Right cardiac atrium (tissue), 5 donors: ENCODE results near the gene SHKBP1. TPM values are rescaled to one million over a fixed set of nuclear protein-coding genes. Genes with fewer than 3 reads are reported as not detected.
"Not testable (repeated sequence)": the region's sequence is repeated elsewhere in the genome, so short reads cannot be mapped to it uniquely, and the experiment has no call there.

Experiments
- ATAC-seq, 2 donors: fragments of 200-7000 bp; cut with Tn5 transposase; one replicate each; pipeline versions ENCODE4 v1.8.0 to v1.9.1; 2020; ENCODE audit warnings: moderate library complexity in 2 of 2, mild to moderate bottlenecking in 1 of 2
- DNase-seq, 3 donors: peaks; one replicate each; pipeline ENCODE4 v3.0.0-alpha.2; 2020
- H3K27ac ChIP-seq: one replicate; pipeline ENCODE4 v1.5.1; 2013; ENCODE audit warnings: mild to moderate bottlenecking, low read length, control low read depth, moderate library complexity
- H3K27me3 ChIP-seq: one replicate; pipeline ENCODE4 v1.6.1; 2013; ENCODE audit not compliant: control insufficient read depth, insufficient read depth
- H3K4me1 ChIP-seq: one replicate; pipeline ENCODE4 v1.6.1; 2013; ENCODE audit warnings: low read length; ENCODE audit not compliant: control insufficient read depth, insufficient read depth
- H3K4me3 ChIP-seq: one replicate; pipeline ENCODE4 v1.5.1; 2013; ENCODE audit warnings: low read length, control low read depth
- H3K9me3 ChIP-seq: one replicate; pipeline ENCODE4 v1.6.1; 2013; ENCODE audit warnings: low read length; ENCODE audit not compliant: control insufficient read depth
- WGBS: extraction: QIAGEN DNeasy Blood & Tissue Kit; methylation state at CpG from one replicate; pipeline ENCODE4 v1.1.7; 2013; 5-methylcytosine and 5-hydroxymethylcytosine counted together
- intact Hi-C, 4 donors: fragments of 100-400 bp; cut with DNase I; formaldehyde crosslinking; loops; one replicate each; pipeline versions ENCODE4 v1.11.0 to v1.14.0; 2022 to 2023
- polyA plus RNA-seq: library from polyadenylated mRNA; stranded (reverse); fragments of 200-250 nt; gene quantifications from one replicate; pipeline ENCODE4 v1.2.3, GENCODE V29; 2013
- total RNA-seq, 4 donors: library from RNA; stranded (reverse); fragmentation: NEBNext Ultra II Directional; extraction: Animal tissue kit (Norgen Biotek cat#: 25700); gene quantifications; one replicate each; pipeline ENCODE4 v1.2.1, GENCODE V29; 2021
- donor health status: healthy with polysubstance abuse.
- donor health status: DM: no; HTN: yes; CAD: no.
- donor health status: DM: no; HTN: no; CAD: no.
- donor health status: DM: no; HTN: yes; CAD: no; lungs with severe emphysema.
- donor health status: DM: yes; HTN: yes; CAD: no.

Gene SHKBP1
- total and polyA plus RNA-seq, 5 donors = 19.7 to 23.0 (median 20.9) TPM

DNA sequence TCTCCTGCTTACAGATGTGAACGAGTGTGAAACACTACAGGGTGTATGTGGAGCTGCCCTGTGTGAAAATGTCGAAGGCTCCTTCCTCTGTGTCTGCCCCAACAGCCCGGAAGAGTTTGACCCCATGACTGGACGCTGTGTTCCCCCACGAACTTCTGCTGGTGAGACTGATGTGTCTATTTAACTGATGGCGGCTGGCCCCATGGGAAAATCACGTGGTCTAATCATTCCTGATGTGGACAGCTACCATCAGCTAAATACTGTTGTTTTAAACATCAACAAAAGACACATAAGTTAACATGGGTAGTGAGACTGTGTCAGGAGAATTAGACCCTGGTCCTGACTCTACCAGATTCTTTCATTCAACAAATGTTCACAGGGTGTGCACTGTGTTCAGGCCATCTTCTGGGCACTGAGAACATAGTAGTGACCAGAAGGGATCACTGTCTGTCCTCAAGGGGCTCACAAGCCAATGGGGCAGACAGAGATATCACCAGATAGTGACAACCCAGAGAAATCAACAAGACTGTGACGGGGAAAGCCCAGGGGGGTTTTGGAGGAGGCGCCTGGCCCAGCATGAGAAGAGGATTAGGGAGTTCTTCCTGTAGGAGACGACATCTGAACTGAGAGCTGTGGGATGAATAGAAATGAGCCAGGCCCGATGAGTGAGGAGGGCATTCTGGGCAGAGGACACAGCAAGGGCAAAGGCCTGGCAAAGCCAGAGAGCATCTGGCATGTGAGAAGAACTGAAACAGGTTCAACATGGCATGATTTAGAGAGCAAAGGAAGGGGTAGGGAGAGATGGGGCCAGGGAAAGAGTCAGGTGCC lies 42.9 kb downstream of the SHKBP1 start:
- Histone ChIP-seq H3K4me1 (no peaks in the 10 kb centered on the region), H3K27ac (peak overlapping the region; percentile 59), H3K27me3 (no peaks in the 10 kb centered on the region), H3K9me3 (no peaks in the 10 kb centered on the region), H3K4me3 (no peak overlapping the region)
- 68% methylated on average over 11 of the region's 11 CpGs for WGBS
- ATAC-seq (peak in 1 of 2 donors; percentile 17), DNase-seq (peak in 2 of 3 donors; percentile 21 to 53)
- intact Hi-C loops = no loop called here

DNA sequence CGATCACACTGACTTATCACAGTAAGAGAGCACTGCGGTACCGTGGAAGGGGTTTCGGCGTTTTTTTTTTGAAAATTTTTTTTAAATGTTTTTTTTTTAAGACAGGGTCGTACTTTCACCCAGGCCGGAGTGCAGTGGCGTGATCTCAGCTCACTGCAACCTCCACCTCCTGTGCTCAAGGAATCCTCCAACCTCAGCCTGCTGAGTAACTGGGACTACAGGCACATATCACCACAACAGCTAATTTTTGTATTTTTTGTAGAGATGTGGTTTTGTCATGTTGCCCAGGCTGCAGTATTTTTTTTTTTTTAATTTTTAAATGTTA lies 43.5 kb downstream of the SHKBP1 start:
- H3K4me3 ChIP-seq = no peak overlapping the region
- intact Hi-C loops = no loop called here
- H3K4me1 ChIP-seq = no peaks in the 10 kb centered on the region
- H3K27ac ChIP-seq = peak overlapping the region; percentile 59
- no peaks in the 10 kb centered on the region for H3K27me3 ChIP-seq
- ATAC-seq = no peak
- WGBS = 76% methylated on average over 8 of the region's 8 CpGs
- no peak for DNase-seq
- no peaks in the 10 kb centered on the region for H3K9me3 ChIP-seq

DNA sequence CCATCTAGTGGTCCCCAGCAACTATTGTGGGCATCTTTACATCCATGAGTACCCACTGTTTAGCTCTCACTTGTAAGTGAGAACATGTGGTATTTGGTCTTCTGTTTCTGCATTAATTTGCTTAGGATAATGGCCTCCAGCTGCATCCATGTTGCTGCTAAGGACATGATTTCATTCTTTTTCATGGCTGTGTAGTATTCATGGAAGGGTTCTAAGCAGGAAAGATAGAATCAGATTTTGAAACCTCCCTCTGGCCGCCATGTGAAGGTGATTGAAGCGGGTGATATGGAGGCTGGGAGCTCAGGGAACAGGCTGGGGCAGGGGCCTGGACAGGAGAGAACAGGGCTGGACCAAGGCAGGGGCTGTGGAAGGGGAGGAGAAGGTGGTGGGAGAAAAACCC lies 44.6 kb downstream of the SHKBP1 start:
- ATAC-seq (no peak), DNase-seq (peak in 1 of 3 donors; percentile 8)
- Histone ChIP-seq H3K27me3 (no peaks in the 10 kb centered on the region), H3K9me3 (no peaks in the 10 kb centered on the region), H3K4me1 (no peaks in the 10 kb centered on the region), H3K4me3 (no peak overlapping the region), H3K27ac (no peak overlapping the region)
- 70% methylated on average over 2 of the region's 2 CpGs for WGBS
- intact Hi-C loops = no loop called here

DNA sequence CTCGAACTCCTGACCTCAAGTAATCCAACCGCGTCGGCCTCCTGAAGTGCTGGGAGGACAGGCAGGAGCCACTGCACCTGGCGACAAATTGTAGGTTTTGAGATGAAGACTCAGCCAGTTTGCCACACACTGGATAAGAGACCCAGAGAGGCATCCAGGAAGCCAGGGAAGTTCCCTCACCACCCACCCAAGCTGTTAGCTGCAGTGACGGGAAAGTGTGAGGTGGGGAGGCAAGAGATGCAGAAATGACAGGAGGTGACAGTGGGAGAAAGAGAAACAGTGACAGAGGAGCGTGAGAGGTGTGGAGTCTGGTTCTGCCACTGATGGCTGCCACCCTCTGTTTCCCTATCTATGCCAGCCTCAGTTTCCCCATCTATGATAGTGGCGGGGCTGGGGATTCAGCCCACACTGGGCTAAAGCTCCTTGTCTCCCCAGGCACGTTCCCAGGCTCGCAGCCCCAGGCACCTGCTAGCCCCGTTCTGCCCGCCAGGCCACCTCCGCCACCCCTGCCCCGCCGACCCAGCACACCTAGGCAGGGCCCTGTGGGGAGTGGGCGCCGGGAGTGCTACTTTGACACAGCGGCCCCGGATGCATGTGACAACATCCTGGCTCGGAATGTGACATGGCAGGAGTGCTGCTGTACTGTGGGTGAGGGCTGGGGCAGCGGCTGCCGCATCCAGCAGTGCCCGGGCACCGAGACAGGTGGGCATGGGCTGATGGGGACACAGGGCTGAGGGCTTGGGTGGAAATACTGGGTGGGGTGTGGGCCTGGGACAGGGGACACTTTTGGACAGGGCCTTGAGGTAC lies 45.5 kb downstream of the SHKBP1 start:
- intact Hi-C loops = no loop called here
- ATAC-seq = no peak
- Histone ChIP-seq H3K27ac (no peak overlapping the region), H3K4me3 (no peak overlapping the region), H3K27me3 (no peaks in the 10 kb centered on the region), H3K9me3 (no peaks in the 10 kb centered on the region), H3K4me1 (no peaks in the 10 kb centered on the region)
- WGBS = 92% methylated on average over 24 of the region's 24 CpGs
- DNase-seq = peak in 2 of 3 donors; percentile 47 to 51

DNA sequence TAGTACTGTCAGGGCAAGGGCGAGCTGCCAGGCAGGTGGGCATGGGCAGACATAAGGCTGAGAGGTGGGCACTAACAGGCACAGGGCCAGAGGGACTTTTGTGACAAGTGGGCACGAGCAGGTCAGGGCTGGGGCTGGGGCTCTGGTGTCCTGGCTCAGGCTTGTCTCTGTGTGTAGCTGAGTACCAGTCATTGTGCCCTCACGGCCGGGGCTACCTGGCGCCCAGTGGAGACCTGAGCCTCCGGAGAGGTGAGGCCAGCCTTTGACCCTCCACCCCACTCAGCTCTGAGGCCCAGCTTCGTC lies 46.1 kb downstream of the SHKBP1 start:
- peak in 2 of 3 donors; percentile 68 to 75 for DNase-seq
- intact Hi-C loops = no loop called here
- Histone ChIP-seq H3K27ac (no peak overlapping the region), H3K9me3 (no peaks in the 10 kb centered on the region), H3K4me3 (no peak overlapping the region), H3K4me1 (no peaks in the 10 kb centered on the region), H3K27me3 (no peaks in the 10 kb centered on the region)
- 85% methylated on average over 7 of the region's 7 CpGs for WGBS
- ATAC-seq = peak in 1 of 2 donors; percentile 12

DNA sequence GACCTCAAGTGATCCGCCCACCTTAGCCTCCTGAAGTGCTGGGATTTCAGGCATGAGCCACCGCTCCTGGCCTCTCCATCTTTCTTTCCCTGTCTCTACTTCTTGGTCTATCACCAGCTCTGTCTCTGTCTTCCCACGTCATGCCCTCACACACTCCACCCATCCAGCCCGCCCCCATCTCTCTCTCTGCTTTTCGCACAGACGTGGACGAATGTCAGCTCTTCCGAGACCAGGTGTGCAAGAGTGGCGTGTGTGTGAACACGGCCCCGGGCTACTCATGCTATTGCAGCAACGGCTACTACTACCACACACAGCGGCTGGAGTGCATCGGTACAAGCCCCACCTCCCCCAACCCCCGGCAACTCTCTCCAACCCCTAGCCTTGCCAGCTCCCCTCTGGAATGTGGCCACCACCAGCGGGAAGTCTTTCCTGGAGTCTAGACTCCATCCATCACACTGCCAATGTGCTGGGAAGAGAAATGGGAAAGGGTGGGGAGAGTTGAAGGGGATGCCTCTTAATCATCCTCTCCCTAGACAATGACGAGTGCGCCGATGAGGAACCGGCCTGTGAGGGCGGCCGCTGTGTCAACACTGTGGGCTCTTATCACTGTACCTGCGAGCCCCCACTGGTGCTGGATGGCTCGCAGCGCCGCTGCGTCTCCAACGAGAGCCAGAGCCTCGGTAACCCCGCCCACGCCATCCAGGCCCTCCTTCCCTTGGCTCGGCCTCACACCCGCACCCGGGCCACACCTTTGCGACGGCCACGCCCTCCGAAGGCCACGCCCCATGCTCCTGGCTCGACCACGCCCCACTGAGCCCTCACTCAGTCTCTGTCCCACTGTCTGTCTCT lies 47.0 kb downstream of the SHKBP1 start:
- Histone ChIP-seq H3K27ac (no peak overlapping the region), H3K27me3 (no peaks in the 10 kb centered on the region), H3K9me3 (no peaks in the 10 kb centered on the region), H3K4me1 (no peaks in the 10 kb centered on the region), H3K4me3 (no peak overlapping the region)
- peak; percentile 43 to 48 for ATAC-seq
- intact Hi-C loops = no loop called here
- DNase-seq = peak in 2 of 3 donors; percentile 74 to 82
- WGBS = 49% methylated on average over 41 of the region's 41 CpGs

DNA sequence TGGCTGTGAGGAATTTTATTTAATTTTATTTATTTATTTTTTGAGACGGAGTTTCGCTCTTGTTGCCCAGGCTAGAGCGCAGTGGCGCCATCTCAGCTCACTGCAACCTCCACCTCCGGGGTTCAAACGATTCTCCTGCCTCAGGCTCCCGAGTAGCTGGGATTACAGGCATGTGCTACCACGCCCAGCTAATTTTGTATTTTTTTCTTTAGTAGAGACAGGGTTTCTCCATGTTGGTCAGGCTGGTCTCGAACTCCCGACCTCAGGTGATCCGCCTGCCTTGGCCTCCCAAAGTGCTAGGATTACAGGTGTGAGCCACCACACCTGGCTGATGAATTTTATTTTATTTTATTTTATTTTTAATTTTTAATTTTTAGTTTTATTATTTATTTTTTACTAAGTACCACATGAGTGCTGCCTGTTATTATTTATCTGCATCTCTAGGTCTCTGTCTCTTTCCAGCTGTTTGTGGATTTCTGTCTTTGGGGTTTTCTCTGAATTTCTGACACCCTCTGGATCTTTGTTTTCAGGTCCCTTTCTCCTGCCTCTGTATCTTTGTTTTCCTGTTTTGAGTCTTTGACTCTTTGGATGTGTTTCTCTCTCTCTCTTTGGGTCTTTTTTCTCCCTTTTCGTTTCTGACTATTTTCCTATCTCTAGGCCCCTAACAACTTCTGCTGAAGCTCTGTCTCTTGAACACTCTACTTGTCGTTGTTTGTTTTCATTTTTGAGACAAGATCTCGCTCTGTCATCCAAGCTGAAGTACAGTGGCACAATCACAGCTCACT lies 47.9 kb downstream of the SHKBP1 start:
- H3K9me3 ChIP-seq, ATAC-seq, H3K4me1 ChIP-seq, intact Hi-C loops, H3K4me3 ChIP-seq, H3K27ac ChIP-seq, H3K27me3 ChIP-seq: not testable (repeated sequence)
- 87% methylated on average over 14 of the region's 14 CpGs for WGBS
- peak in 1 of 3 donors; percentile 21 for DNase-seq

DNA sequence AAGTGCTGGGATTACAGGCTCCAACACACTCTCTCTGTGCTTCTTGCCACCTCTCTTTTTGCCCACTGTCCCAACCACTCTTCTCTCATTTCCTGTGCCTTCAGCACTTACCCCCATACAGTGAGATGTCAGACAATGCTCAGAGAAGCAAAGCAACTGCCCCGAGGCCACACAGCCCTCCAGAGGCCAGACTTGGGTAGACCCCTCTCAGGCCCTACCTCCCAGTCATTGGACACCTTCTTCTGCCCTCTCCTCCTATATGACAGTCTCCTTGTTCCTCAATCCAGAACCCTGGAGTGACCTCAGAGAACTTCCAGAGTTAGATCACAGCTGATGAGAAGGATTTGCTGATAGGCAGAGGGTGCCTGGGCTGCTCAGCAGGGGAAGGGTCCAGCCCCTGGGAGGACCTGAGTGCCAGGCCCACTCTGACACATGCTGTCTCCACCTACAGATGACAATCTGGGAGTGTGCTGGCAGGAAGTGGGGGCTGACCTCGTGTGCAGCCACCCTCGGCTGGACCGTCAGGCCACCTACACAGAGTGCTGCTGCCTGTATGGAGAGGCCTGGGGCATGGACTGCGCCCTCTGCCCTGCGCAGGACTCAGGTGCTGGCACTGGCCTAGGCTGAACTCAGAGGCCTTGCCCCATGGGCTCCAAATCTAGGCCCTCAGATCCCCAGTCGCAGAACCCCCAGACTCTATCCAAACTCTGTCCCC lies 48.9 kb downstream of the SHKBP1 start:
- H3K9me3 ChIP-seq = no peaks in the 10 kb centered on the region
- no peak for ATAC-seq

DNA sequence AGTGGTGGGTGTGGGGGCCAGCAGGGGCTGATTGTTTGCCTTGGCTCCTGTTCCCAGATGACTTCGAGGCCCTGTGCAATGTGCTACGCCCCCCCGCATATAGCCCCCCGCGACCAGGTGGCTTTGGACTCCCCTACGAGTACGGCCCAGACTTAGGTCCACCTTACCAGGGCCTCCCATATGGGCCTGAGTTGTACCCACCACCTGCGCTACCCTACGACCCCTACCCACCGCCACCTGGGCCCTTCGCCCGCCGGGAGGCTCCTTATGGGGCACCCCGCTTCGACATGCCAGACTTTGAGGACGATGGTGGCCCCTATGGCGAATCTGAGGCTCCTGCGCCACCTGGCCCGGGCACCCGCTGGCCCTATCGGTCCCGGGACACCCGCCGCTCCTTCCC lies 50.2 kb downstream of the SHKBP1 start:
- 93% methylated on average over 24 of the region's 24 CpGs for WGBS
- H3K9me3 ChIP-seq = no peaks in the 10 kb centered on the region
- peak in 1 of 2 donors; percentile 15 for ATAC-seq
- no peaks in the 10 kb centered on the region for H3K4me1 ChIP-seq
- intact Hi-C loops = no loop called here
- peak in 2 of 3 donors; percentile 41 to 46 for DNase-seq
- no peak overlapping the region for H3K27ac ChIP-seq
- H3K4me3 ChIP-seq = no peak overlapping the region
- no peaks in the 10 kb centered on the region for H3K27me3 ChIP-seq

More for the DNA sequence above, 48.9 kb downstream of the SHKBP1 start:
- DNase-seq = peak in 1 of 3 donors; percentile 42
- 66% methylated on average over 7 of the region's 7 CpGs for WGBS
- Histone ChIP-seq H3K4me1 (no peaks in the 10 kb centered on the region), H3K27ac (no peak overlapping the region), H3K4me3 (no peak overlapping the region), H3K27me3 (no peaks in the 10 kb centered on the region)
- intact Hi-C loops = no loop called here
